GM19324 (cell line): Measurements from ENCODE around the gene CLIC3.

Experiments
- ATAC-seq: cut with Tn5 transposase; IDR thresholded peaks from one replicate; pipeline ENCODE4 v1.9.1; 2021; ENCODE audit warnings: mild to moderate bottlenecking, moderate library complexity; ENCODE audit not compliant: unreplicated experiment, low FRiP score

The CLIC3 gene

DNA sequence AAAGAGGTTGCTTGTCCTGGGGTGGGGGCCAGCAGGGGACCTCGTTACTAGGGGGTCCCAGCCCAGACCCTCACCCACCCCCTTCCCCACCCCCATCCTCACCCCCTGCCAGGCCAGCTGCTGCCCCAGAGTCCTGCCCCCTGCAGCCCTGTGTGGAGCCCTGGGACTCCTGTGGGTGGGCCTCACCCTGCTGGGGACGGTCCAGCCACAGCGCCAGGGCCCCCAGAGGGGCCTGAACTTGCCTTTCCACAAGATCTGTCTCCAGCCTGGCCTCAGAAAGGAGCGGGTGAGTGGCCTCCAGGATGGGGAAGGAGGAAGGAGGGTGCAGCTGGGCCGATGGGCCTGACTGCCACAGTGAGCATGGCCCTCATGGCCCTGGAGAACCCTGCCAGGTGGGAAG, 26.6 kb downstream of the CLIC3 start:
- no peak for ATAC-seq

DNA sequence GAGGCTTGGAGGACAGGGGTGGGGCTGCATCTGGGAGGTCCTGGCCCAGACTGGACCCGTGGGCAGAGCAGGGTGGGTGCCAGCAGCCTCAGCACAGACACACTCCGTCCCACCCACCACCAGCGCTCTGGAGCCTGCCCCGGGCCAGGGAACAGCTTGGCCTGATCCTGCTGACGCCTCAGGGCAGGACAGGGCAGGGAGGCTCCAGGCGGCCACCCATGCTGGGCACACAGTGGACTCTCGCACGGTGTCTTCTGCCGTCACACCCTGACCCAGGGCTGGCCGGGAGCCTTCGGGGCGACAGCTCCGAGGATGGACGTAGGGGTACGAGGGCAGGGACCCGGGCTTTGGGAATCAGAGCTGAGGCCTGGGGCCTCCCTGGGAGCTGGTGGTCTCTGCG, 27.2 kb downstream of the CLIC3 start:
- ATAC-seq = no peak

DNA sequence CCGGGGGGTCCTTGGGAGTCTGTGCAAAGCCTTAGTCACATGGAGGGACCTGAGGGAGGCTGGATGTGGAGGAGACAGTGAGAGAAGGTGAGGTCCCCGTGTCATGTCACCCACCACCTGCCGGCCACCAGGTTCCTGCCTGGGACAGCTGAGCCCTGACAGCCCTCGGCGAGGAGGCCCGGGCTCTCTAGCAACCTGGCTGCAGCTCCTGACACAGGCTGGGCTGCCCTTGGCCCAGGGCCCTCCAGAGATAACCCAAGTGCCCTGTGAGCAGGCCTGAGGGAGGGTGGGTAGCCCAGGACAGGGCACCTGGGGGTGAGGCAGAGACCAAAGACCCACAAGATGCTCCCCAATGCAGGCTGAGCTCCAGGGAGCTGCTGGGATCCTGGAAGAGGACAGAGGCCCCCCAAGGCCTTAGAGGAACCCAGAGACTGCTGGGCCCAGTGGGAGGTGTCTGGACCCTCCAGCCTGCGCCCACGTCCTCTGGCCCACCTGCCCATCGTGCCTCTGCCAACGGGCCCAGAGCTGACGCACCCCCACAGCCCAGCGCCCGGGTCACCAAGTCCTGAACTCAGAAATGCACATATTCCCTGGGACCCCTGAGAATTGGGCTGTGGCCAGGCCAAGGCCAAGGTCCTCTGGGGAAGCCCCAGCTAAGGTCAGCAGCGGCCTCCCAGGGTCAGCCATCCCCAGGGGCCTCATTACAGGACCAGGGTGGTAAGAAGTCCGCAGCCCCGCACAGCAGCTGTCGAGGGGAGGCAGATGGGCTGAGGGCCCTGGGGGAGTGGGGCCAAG, 27.8 kb downstream of the CLIC3 start:
- no peak for ATAC-seq

DNA sequence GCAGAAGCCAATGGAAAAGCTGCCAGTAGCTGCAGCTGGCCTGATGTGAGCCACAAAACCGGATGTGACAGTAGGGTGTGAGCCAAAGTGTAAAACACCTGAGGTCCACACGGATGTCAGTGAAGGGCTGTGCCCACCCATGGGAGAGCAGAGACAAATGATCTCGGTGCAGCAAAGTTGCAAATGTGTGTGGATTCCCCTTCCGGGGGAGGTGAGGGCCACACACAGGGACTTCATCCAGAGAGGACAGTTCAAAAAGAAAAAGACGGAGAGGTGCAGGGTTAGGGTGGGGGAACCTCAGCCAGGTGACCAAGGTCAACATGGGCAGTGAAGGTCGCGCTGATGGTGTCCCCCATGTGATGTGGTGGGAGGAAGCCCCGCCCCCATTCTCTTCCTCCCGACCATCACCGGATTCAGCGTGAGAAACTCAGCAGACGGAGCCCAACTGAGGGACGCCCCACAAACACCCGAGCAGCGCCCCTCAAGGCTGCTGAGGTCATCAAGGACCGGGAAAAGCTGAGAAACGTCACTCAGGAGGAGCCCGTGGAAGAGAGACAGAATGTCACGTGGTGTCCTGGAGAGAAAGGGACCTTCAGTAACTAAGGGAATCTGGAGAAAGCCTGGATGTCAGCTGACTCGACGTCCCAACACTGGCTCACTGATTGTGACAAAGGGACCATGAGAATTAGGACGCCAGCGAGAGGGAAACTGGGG, 30.4 kb downstream of the CLIC3 start:
- ATAC-seq = no peak

DNA sequence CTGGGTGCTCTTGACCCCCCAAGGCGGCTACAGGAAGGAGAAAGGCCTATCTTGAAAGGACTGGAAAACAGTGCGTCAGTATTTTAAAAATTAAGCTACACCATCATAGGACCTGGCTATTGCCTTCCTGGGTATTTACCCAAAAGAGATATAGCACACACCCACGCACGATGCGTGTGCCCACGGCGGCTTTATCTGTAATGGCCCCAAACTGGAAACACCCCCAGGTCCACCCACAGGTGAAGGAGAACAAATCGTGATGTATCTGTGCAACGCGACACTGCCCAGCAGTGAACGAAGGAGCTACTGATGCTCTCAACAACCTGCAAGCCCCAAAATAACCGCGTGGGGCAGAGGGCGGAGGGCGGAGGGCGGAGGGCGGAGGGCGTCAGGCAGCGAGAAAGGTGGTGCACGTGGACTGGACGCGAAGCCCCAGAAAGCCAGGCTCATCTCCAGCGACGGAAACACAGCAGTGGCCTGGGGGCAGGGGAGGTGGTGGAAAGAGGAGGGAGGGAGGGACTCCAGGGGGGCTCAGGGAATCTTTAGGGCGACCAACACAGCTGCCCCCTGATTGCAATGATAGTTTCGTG, 31.4 kb downstream of the CLIC3 start:
- ATAC-seq = no peak

DNA sequence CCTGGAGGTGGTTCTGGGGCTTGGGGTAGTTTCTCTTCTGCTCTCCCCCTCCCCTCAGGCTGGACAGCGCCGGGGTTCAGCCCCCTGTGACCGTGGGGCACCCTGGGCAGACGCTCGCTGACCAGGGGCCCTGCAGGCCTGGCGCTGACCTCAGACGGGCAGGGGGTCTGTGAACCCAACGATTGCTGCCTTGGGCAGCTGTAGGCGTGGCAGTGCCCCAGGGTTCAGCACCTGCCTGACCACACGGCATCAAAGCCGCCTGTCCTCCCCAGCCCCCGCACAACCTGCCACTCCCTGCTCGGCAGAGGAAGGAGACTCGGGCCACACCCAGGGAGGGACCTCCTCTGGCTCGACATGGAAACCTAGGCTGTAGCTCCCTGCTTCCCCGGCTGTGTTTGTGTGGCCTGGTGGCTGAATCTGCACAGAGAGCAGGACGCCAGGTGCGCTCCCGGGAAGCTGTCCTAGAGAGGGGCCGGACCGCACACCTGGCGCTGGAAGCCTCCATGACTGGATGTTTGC, 32.1 kb downstream of the CLIC3 start:
- no peak for ATAC-seq

DNA sequence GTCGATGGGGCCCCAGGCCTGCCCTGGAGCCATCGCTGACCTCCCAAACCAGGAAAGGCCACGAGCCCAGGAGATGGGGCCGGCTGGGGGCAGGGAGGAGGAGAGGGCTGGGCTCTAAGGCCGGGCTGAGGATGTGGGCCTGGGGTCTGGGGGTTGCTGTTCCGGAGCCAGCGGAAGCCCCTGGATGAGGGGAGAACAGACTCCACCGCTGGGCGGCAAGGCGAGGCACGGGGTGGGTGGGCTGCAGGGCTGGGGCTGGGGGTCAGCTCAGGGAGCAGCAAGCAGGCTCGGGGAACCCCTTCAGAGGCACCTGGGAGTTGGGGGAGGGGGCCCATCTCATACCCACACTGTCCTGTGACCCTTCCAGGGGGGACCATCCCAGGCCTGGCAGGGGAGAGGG, 32.6 kb downstream of the CLIC3 start:
- no peak for ATAC-seq

DNA sequence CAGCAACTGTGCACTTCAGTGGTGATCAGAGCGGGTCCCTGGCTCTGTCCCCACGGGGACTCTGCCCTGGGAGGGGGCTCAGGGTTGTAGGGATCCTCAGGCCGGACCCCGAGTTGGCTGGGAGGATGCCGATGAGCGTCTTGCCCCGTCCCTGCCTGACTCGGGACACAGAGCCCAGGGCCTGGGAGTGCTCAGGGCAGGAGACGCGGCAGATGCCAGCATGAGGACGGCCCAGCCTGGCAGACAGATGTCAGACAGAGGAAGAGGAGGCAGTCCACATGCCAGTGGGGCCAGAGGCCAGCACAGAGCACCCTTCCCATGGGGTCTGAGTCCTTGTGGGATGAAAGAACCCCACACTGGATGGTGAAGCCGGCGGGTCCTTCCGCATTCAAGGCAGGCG, 33.0 kb downstream of the CLIC3 start:
- ATAC-seq = no peak

DNA sequence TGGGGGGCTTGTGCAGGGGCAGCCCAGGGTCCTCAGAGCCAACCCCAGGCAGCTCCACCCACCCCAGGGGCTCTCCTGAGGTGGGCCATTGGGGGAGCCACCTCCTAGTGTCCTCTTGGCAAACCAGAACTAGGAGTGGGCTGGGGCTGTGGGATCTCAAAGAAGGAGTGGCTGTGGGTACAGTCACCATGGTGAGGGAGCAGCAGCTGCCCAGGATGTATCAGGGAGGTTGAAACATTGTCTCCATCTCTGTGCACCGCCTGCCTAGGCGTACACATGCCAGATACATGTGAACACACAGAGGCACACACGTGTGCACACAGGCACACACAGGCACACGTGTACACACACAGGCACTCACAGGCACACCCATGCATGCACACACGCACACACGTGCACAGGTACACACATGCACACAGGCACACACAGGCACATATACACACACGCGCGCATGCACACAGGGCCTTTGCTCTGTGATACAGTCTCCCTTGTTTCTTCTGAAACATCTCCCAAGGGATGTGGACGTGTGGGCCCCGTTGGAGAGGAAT, 33.6 kb downstream of the CLIC3 start:
- no peak for ATAC-seq

DNA sequence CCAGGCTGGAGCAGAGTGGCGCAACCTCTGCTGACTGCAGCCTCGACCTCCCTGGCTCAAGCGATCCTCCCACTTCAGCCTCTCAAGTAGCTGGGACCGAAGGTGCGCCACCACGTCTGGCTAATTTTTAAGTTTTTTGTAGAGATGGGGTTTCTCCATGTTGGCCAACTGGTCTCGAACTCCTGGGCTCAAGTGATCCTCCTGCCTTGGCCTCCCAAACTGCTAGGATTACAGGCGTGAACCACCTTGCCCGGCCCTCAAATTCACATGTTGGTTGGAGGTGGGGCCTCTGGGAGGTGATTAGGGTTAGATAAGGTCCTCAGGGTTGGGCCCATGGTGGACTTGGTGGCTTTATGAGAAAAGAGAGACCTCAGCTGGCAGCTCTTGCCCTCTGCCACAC, 34.2 kb downstream of the CLIC3 start:
- no peak for ATAC-seq

DNA sequence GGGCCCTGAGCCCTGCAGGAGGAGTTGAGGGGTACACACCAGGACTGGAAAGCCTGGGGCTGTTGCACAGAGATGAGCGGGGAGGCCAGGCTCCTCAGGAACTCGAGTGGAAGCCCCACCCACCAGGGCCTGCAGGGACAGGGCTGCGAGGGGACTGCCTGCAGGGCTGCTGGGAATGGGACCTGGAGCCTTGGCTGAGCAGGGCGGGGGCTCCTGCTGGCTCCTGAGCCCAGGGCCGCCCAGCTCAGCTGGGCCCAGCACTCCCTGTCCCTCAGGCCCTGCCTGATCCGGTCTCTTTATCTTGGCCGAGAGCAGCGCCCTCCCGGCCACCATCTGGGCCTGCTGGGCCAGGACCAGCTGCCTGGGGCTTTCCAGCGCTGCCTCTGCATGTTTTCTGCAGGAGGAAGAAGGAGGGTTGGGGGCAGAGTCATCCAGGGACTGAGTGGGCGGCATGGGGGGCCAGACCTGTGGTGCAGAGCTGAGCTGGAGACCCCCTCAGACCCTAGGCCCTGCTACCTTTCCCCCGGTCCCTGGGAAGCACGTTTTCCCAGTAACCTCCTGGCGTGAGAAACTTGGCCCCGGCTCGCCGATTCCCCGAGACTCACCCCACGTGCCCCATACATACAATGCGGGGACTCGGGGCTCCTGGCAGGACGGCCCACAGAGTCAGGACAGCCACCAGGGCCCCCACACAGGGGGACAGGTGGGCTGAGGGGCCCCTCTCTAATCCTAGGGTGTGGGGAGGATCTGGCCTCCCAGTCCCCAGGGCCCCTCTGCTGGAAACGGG, 34.9 kb downstream of the CLIC3 start:
- no peak for ATAC-seq

DNA sequence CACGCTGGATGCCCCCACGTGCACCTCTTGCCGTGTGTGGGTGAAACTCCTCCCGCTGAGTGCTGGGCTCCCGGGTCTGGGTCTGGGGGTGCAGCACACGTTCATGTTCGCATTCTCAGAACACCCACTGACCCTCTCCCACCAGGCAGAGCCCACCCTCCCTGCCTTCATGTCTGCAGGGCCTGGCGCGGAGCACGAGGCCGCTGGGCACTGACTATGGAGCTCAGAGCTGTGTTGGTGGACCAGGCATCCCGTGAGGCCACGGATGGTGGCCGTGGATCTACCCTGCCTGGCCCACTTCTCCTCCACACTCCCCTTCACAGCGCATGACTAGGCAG, 35.5 kb downstream of the CLIC3 start:
- no peak for ATAC-seq

DNA sequence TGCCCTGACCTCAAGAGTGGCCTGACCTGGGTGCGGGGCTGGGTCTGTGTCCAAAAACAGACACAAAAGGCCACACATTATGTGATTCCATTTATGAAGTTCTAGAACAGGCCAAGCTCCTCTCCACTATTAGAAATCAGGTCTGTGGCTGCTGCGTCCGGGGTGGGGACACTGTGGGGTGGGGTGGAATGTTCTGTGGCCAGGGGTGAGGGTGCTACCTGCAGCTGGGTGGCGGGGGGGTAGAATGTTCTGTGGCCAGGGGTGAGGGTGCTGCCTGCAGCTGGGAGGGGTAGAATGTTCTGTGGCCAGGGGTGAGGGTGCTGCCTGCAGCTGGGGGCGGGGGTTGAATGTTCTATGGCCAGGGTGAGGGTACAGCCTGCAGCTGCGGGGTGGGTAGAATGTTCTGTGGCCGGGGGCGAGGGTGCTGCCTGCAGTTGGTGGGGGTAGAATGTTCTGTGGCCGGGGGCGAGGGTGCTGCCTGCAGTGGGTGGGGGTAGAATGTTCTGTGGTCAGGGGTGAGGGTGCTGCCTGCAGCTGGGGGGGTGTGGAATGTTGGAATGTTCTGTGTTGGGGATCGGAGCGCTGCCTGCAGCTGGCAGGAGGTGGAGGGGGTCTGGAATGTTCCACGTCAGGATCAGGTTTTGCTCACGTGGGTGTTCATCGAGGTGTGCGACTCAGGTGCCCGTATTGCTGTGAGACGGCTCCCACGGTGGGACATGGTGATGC, 36.0 kb downstream of the CLIC3 start:
- no peak for ATAC-seq

DNA sequence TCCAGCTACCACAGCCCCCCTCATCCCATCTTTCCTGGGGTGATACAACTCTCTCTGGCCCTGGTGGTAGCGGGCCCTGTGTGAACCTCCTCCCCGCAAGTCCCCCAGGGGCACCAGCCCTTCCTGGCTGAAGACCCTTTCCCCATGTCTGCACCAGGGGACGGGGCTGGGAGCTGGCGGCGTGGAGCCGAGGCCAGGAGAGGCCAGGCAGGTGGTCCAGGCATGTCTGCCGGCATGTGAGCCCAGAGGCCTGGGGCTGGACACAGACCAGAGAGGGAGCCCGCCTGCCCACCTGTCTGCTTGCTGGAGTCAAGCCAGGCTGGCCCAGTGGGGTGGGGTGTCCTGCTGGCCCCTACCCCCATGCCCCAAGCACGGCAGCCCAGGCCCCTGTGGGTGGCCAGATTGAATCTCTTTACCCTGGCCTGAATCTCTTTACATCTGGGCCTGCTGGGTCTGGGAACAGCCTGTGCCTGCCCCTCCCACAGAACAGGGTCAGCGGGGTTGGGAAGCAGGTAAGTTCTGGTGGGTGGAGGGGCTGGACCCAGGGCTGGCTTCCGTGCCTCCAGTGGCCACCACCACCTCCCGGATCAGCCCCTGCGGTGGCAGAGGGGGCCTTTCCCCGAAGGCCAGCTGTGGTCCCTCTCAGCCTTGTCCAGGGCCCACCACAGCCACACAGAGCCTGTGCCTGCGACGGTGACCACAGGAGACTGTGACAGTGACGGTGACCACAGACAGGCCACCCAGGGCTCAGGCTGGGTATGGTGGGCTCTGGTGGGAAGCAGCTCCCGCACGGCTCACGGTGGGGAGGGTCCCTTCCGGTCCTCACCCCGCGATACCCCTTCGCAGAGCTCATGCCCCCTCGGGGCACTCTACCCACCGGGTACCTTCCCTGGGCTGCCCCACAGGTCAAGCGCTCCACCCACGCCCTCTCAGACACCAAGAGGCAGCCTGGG, 37.2 kb downstream of the CLIC3 start:
- no peak for ATAC-seq

DNA sequence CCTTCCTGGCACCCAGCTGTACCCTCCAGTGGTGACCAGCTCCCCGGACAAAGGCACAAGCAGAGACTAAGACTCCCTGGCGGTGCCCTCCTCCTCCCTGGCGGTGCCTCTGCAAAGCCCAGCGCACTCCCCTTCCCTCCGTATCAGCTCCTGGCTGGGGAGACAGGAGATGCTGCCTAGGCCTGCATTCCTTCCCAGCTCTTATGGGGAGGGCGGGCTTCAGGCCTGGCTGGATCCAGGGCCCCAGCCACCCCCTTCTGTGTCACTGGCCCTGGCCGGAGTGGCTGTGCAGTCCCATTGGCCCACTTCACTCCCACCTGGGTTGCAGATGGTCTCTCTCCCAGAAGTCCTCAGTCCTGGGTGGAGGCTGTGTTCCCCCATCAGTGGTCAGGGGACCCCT, 37.9 kb downstream of the CLIC3 start:
- no peak for ATAC-seq

DNA sequence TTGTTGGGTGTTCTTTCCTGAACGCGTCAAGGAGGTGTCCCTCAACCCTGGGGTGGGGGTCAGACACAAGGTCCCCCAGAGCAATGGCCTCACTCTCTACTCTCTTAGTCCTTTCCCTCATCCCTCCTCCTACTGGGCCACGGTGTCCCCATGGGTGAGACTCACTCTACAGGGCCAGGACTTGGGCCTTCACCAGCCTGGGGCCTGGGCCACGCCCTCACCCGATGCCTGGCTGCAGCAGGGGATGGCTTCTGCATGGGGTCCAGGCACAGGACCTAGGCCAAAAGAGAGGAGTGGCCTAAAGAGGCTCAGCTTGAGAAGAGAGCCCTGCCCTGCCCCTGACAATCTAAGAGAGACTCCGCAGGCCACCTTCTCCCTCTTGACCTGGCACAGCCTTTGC, 38.5 kb downstream of the CLIC3 start:
- no peak for ATAC-seq

DNA sequence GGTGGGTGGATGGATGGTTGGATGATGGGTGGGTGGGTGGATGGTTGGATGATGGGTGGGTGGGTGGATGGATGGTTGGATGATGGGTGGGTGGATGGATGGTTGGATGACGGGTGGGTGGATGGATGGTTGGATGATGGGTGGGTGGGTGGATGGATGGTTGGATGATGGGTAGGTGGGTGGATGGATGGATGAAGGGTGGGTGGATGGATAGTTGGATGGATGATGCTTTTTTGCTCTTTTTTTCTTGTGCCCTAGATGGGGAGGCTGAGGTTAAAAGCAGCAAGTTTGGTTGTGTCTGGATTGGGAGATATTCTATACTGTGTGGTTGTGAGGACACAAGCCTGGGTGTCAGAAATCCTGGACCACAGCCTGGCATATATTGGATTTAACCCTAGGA, 38.9 kb downstream of the CLIC3 start:
- no peak for ATAC-seq

DNA sequence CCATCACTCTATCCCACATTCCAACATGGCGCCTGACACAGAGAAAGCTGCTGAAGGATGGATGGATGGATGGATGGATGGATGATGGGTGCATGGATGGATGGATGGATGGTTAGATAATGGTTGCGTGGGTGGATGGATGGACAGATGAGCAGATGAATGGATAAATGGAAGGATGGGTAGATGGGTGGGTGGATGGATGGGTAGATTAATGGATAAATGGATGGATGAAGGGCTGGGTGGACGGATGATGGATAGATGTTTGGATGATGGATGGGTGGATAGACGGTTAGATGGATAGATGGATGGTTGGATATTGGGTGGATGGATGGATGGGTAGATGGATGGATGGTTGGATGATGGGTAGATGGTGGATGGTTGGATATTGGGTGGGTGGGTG, 39.8 kb downstream of the CLIC3 start:
- no peak for ATAC-seq

DNA sequence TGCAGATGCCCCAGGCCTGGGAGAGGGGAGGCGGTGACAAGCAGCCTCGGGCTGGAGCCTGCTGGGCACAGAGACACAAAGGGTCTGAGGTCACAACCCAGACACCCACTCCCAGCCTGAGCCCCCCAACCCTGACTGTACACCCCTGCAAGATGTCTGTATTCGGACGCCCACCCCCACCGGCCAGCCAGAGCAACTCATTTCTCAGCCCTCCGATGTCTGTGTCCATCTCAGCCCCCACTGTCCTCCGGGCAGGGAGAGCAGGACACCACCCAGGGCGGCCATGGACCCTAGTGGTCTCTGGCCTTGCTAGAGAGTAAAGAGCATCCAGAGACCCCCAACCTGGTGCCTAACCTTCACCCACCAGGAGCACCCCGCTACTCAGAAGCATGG, 40.4 kb downstream of the CLIC3 start:
- no peak for ATAC-seq
